Measurements from ENCODE around the gene PNMA8A.

- TF ChIP-seq CTCF (IDR thresholded peaks at IDR 0.05; ENCODE audit: low read length), result no peak
- TF ChIP-seq EZH2 (IDR thresholded peaks at IDR 0.05; ENCODE audit: borderline replicate concordance, low read length), result no peak
Measured at GRCh38 chr19:46489445-46490272, 18.3 kb upstream of the PNMA8A start.
